SK-N-SH (cell line): Measurements from ENCODE around the gene AGTR2. TPM values are rescaled to one million over a fixed set of nuclear protein-coding genes. Genes with fewer than 3 reads are reported as not detected.
"Not testable (repeated sequence)": the region's sequence is repeated elsewhere in the genome, so short reads cannot be mapped to it uniquely, and the experiment has no call there.

Source experiments
- CTCF ChIA-PET: fragments of 300-600, 350-600 bp; formaldehyde crosslinking; extraction: SDS; loops from one replicate; lab custom pipeline; 2021; lab: Yijun Ruan, JAX
- POLR2A ChIA-PET: fragments of 350-600 bp; sonication (Branson Sonifier 250); formaldehyde crosslinking; extraction: SDS; loops from one replicate; lab custom pipeline; 2020; ENCODE audit warnings: antibody characterized with exemption, inconsistent platforms; lab: Yijun Ruan, JAX
- DNase-seq: peaks from one replicate; pipeline ENCODE4 v3.0.0; 2012
- H2AFZ ChIP-seq: fragments of 200-600 bp; sonication (generic); 2 replicates; pipeline ENCODE4 v1.8.1; 2016; ENCODE audit warnings: antibody characterized with exemption, mild to moderate bottlenecking, low read depth
- H3F3A ChIP-seq: fragments of 200-600 bp; sonication (generic); replicated peaks from 2 replicates; pipeline ENCODE3; 2016; ENCODE audit warnings: antibody characterized with exemption, mild to moderate bottlenecking; ENCODE audit not compliant: insufficient read depth
- H3K27ac ChIP-seq, 2 experiments: fragments of 200-500 bp in 1 of 2; fragments of 200-600 bp in 1 of 2; sonication (Bioruptor generic) in 1 of 2; sonication (generic), shearing (Covaris generic) in 1 of 2; 2 replicates each; pipeline versions ENCODE4 v1.5.1 to v1.6.1; 2014 to 2016; ENCODE audit warnings: low read depth in 2 of 2, inconsistent platforms in 1 of 2, low read length in 1 of 2, mild to moderate bottlenecking in 1 of 2, mixed read lengths in 1 of 2
- H3K27me3 ChIP-seq: fragments of 200-600 bp; sonication (generic), shearing (Covaris generic); 2 replicates; pipeline ENCODE4 v1.6.1; 2016; ENCODE audit warnings: mixed run types; ENCODE audit not compliant: insufficient read depth
- H3K36me3 ChIP-seq, 2 experiments: fragments of 200-500 bp in 1 of 2; fragments of 200-600 bp in 1 of 2; sonication (Bioruptor generic) in 1 of 2; sonication (generic) in 1 of 2; replicated peaks in 1 of 2; 2 replicates each; pipeline versions ENCODE3 to v1.5.1; 2014 to 2016; ENCODE audit warnings: low read length in 1 of 2, mild to moderate bottlenecking in 1 of 2; ENCODE audit not compliant: insufficient read depth in 2 of 2, control insufficient read depth in 1 of 2
- H3K4me1 ChIP-seq, 2 experiments: fragments of 200-500 bp in 1 of 2; fragments of 200-600 bp in 1 of 2; sonication (Bioruptor generic) in 1 of 2; sonication (generic), shearing (Covaris generic) in 1 of 2; 2 replicates each; pipeline versions ENCODE4 v1.5.1 to v1.6.1; 2014 to 2016; ENCODE audit warnings: low read depth in 1 of 2, low read length in 1 of 2, mixed run types in 1 of 2; ENCODE audit not compliant: insufficient read depth in 2 of 2, control insufficient read depth in 1 of 2
- H3K4me2 ChIP-seq: fragments of 200-600 bp; sonication (generic), shearing (Covaris generic); 2 replicates; pipeline ENCODE4 v1.6.1; 2017; ENCODE audit warnings: mixed run types
- H3K4me3 ChIP-seq, 2 experiments: fragments of 200-500 bp in 1 of 2; fragments of 200-600 bp in 1 of 2; sonication (Bioruptor generic) in 1 of 2; sonication (generic), shearing (Covaris generic) in 1 of 2; 2 replicates each; pipeline versions ENCODE4 v1.5.1 to v1.8.1; 2014 to 2016; ENCODE audit warnings: low read depth in 2 of 2, inconsistent platforms in 1 of 2, low read length in 1 of 2, mild to moderate bottlenecking in 1 of 2, mixed read lengths in 1 of 2, moderate library complexity in 1 of 2
- H3K79me2 ChIP-seq: fragments of 200-600 bp; sonication (generic); 2 replicates; pipeline ENCODE4 v1.8.1; 2017; ENCODE audit warnings: mild to moderate bottlenecking; ENCODE audit not compliant: insufficient read depth
- H3K9ac ChIP-seq: fragments of 200-600 bp; sonication (generic); 2 replicates; pipeline ENCODE4 v1.6.1; 2017; ENCODE audit warnings: mixed run types
- H3K9me2 ChIP-seq: fragments of 200-600 bp; sonication (generic); 2 replicates; pipeline ENCODE4 v1.6.1; 2017; ENCODE audit warnings: mixed run types
- H3K9me3 ChIP-seq: fragments of 200-600 bp; sonication (generic); 2 replicates; pipeline ENCODE4 v1.6.1; 2017; ENCODE audit warnings: mixed run types, mild to moderate bottlenecking, moderate library complexity
- H4K20me1 ChIP-seq: fragments of 200-600 bp; sonication (generic); 2 replicates; pipeline ENCODE4 v1.6.1; 2017; ENCODE audit warnings: mild to moderate bottlenecking, mixed run types; ENCODE audit not compliant: insufficient read depth
- EZH2phosphoT487 ChIP-seq: fragments of 200-600 bp; sonication (generic); IDR thresholded peaks from 2 replicates; pipeline ENCODE4 v1.6.1; 2017; ENCODE audit warnings: low read depth, mixed run types, mild to moderate bottlenecking, antibody characterized with exemption, moderate library complexity, borderline replicate concordance
- FOSL2 ChIP-seq: IDR thresholded peaks from 2 replicates; pipeline ENCODE4 v1.4.0; 2012; ENCODE audit warnings: low read depth, mild to moderate bottlenecking, moderate library complexity, borderline replicate concordance
- GABPA ChIP-seq: IDR thresholded peaks from 2 replicates; pipeline ENCODE4 v1.4.0; 2012; ENCODE audit warnings: low read depth, mild to moderate bottlenecking
- GATA2 ChIP-seq: sonication (generic); formaldehyde crosslinking; IDR thresholded peaks from 2 replicates; pipeline ENCODE4 v1.5.0; 2020; ENCODE audit warnings: mild to moderate bottlenecking, missing genetic modification reagents
- JUND ChIP-seq: IDR thresholded peaks from 2 replicates; pipeline ENCODE4 v1.4.0; 2012
- NFIC ChIP-seq: IDR thresholded peaks from 2 replicates; pipeline ENCODE4 v1.4.0; 2012; ENCODE audit warnings: borderline replicate concordance
- RAD21 ChIP-seq: IDR thresholded peaks from 2 replicates; pipeline ENCODE4 v1.6.1; 2012; ENCODE audit warnings: mild to moderate bottlenecking, low read length
- RXRA ChIP-seq: IDR thresholded peaks from 2 replicates; pipeline ENCODE4 v1.4.0; 2012; ENCODE audit warnings: low read depth, mild to moderate bottlenecking, borderline replicate concordance
- TAF1 ChIP-seq: IDR thresholded peaks from 2 replicates; pipeline ENCODE4 v1.6.1; 2012; ENCODE audit warnings: low read depth, mild to moderate bottlenecking, low read length, moderate library complexity, borderline replicate concordance
- YY1 ChIP-seq: IDR thresholded peaks from 2 replicates; pipeline ENCODE4 v1.4.0; 2012; ENCODE audit warnings: low read depth, mild to moderate bottlenecking
- WGBS: methylation state at CpG from one replicate; pipeline ENCODE4 v1.1.6; 2017; ENCODE audit warnings: low lambda C conversion rate; 5-methylcytosine and 5-hydroxymethylcytosine counted together
- polyA plus RNA-seq, 3 experiments: library from polyadenylated mRNA; depleted of rRNA; stranded (reverse); fragments of >200 nt; gene quantifications; 2 replicates each; pipeline ENCODE4 v1.2.3, GENCODE V29; 2012
- TF ChIP-seq, protein P1 (sequence below): fragments of 200-600 bp; sonication (generic); IDR thresholded peaks from 2 replicates; pipeline ENCODE4 v1.6.1; 2017; ENCODE audit warnings: antibody characterized with exemption, mild to moderate bottlenecking, moderate library complexity
- TF ChIP-seq, protein P2 (sequence below): IDR thresholded peaks from 2 replicates; pipeline ENCODE4 v1.4.0; 2012; ENCODE audit warnings: low read depth, borderline replicate concordance
- TF ChIP-seq, protein P3 (sequence below): IDR thresholded peaks from 2 replicates; pipeline ENCODE4 v1.4.0; 2012; ENCODE audit warnings: low read depth, borderline replicate concordance

AGTR2 gene
- polyA plus RNA-seq, 1 of the 3 experiments (the other 2 are of a cell fraction), result not detected

DNA sequence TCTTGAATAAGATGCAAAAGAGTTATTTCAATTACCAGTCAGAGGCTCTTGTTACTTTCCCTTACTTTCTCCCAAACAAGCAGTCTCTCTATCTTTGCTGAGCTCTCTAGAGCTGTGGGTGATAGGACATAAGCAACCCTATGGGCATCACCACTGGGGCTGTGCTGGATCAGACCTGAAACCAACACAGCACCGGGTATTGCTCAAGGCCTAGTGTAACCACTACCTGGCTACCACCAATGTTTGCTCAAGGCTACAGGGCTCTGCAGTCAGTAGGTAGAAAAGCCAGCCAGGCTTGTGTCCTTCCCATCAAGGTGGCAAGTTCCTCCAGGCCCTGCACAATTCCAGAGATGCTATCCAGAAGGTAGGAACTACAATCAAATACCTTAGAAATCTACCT lies 35.3 kb upstream of the AGTR2 start:
- Histone ChIP-seq H3K79me2 (no peaks in the 10 kb centered on the region), H3K4me3 (no peak overlapping the region), H3F3A (no peaks in the 10 kb centered on the region), H3K36me3 (no peaks in the 10 kb centered on the region), H3K4me2 (no peak overlapping the region), H3K27ac (no peak overlapping the region), H3K9me2 (no peaks in the 10 kb centered on the region), H3K9ac (no peak overlapping the region), H4K20me1 (no peaks in the 10 kb centered on the region), H3K4me1 (no peaks in the 10 kb centered on the region), H2AFZ (no peak overlapping the region), H3K9me3 (no peaks in the 10 kb centered on the region), H3K27me3 (no peaks in the 10 kb centered on the region)
- no peak for TF ChIP-seq JUND
- TF ChIP-seq EZH2phosphoT487, result no peak
- TF ChIP-seq RAD21, result no peak
- WGBS, result 20% methylated on average over 1 of the region's 1 CpG
- DNase-seq, result no peak
- POLR2A ChIA-PET, result no interaction called here
- CTCF ChIA-PET, result no interaction called here

DNA sequence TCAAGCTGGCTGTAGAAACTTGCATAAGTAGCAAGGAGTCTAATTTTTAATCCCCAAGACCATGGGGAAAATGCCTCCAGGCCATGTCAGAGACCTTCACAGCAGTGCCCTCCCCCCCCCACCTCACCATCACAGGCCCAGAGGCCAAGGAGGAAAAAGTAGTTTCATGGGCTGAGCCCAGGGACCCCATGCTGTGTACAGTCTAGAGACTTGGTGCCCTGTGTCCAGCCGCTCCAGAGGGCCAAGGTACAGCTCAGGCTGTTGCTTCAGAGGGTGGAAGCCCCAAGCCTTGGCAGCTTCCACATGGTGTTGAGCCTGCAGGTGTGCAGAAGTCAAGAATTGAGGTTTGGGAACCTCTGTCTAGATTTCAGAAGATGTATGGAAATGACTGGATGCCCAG lies 29.3 kb upstream of the AGTR2 start:
- H3F3A ChIP-seq, H3K4me3 ChIP-seq, H2AFZ ChIP-seq, H3K9me3 ChIP-seq, H3K27me3 ChIP-seq, DNase-seq, H3K4me1 ChIP-seq, H3K27ac ChIP-seq, H4K20me1 ChIP-seq, CTCF ChIA-PET, POLR2A ChIA-PET, H3K9ac ChIP-seq, H3K79me2 ChIP-seq, H3K36me3 ChIP-seq, H3K4me2 ChIP-seq, H3K9me2 ChIP-seq: not testable (repeated sequence)
- 0% methylated on average over 1 of the region's 1 CpG for WGBS

DNA sequence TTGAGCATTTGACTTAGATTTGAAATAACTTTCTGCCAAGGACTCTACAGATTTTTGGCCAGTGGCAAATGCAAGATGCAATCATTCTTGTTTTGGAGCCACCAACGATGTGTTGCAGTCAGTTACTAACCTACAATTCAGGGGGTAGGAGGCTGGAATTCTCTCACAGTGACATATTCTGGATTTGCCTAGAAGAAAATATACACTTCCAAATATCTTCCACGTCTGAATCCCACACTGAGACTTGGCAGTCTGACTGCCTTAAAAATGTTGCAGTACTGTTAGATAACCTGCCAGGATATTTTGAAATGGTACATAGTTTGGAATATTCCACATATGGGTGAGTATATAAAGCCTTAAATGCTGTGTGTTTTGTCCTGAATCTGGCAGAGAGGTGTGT lies 27.6 kb upstream of the AGTR2 start:
- H3K27me3 ChIP-seq, result no peaks in the 10 kb centered on the region; the same call in 1 of the 2 replicates
- no peak for DNase-seq
- H3K36me3 ChIP-seq, result no peaks in the 10 kb centered on the region
- no peak overlapping the region for H3K4me3 ChIP-seq
- H4K20me1 ChIP-seq, result no peaks in the 10 kb centered on the region
- POLR2A ChIA-PET, result no interaction called here
- TF ChIP-seq, protein P1, sequence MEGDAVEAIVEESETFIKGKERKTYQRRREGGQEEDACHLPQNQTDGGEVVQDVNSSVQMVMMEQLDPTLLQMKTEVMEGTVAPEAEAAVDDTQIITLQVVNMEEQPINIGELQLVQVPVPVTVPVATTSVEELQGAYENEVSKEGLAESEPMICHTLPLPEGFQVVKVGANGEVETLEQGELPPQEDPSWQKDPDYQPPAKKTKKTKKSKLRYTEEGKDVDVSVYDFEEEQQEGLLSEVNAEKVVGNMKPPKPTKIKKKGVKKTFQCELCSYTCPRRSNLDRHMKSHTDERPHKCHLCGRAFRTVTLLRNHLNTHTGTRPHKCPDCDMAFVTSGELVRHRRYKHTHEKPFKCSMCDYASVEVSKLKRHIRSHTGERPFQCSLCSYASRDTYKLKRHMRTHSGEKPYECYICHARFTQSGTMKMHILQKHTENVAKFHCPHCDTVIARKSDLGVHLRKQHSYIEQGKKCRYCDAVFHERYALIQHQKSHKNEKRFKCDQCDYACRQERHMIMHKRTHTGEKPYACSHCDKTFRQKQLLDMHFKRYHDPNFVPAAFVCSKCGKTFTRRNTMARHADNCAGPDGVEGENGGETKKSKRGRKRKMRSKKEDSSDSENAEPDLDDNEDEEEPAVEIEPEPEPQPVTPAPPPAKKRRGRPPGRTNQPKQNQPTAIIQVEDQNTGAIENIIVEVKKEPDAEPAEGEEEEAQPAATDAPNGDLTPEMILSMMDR, result no peak
- no peak for TF ChIP-seq TAF1
- no peak for TF ChIP-seq GABPA
- no peak for TF ChIP-seq JUND
- TF ChIP-seq NFIC, result no peak
- TF ChIP-seq, protein P2, sequence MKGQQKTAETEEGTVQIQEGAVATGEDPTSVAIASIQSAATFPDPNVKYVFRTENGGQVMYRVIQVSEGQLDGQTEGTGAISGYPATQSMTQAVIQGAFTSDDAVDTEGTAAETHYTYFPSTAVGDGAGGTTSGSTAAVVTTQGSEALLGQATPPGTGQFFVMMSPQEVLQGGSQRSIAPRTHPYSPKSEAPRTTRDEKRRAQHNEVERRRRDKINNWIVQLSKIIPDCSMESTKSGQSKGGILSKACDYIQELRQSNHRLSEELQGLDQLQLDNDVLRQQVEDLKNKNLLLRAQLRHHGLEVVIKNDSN, result no peak
- TF ChIP-seq FOSL2, result no peak
- TF ChIP-seq, protein P3, sequence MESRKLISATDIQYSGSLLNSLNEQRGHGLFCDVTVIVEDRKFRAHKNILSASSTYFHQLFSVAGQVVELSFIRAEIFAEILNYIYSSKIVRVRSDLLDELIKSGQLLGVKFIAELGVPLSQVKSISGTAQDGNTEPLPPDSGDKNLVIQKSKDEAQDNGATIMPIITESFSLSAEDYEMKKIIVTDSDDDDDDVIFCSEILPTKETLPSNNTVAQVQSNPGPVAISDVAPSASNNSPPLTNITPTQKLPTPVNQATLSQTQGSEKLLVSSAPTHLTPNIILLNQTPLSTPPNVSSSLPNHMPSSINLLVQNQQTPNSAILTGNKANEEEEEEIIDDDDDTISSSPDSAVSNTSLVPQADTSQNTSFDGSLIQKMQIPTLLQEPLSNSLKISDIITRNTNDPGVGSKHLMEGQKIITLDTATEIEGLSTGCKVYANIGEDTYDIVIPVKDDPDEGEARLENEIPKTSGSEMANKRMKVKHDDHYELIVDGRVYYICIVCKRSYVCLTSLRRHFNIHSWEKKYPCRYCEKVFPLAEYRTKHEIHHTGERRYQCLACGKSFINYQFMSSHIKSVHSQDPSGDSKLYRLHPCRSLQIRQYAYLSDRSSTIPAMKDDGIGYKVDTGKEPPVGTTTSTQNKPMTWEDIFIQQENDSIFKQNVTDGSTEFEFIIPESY, result no peak
- no peak for TF ChIP-seq GATA2 (CRISPR knock-in tag)
- TF ChIP-seq RXRA, result no peak
- TF ChIP-seq YY1, result no peak
- H3K4me2 ChIP-seq, result no peak overlapping the region
- H3F3A ChIP-seq, result no peaks in the 10 kb centered on the region
- WGBS, result 10% methylated on average over 2 of the region's 2 CpGs
- H3K4me1 ChIP-seq, result no peaks in the 10 kb centered on the region
- H3K9ac ChIP-seq, result no peak overlapping the region
- CTCF ChIA-PET, result no interaction called here
- no peaks in the 10 kb centered on the region for H3K79me2 ChIP-seq
- no peaks in the 10 kb centered on the region for H3K9me2 ChIP-seq
- no peak overlapping the region for H3K27ac ChIP-seq
- H3K9me3 ChIP-seq, result no peaks in the 10 kb centered on the region
- no peak overlapping the region for H2AFZ ChIP-seq
